Neuronal stem cell (in vitro differentiated cells): ENCODE data around the gene S100A10.

Experiments used
- DNase-seq: peaks from one replicate; pipeline ENCODE4 v3.0.0-alpha.2; 2013; ENCODE audit warnings: low spot score
- H2AFZ ChIP-seq: one replicate; pipeline ENCODE4 v1.6.1; 2013; ENCODE audit warnings: mild to moderate bottlenecking, low read length, inconsistent platforms
- H2AK5ac ChIP-seq: 2 replicates; pipeline ENCODE4 v1.6.1; 2013; ENCODE audit warnings: low read depth, mild to moderate bottlenecking, inconsistent platforms, low read length, moderate library complexity, mixed read lengths
- H2BK120ac ChIP-seq: 2 replicates; pipeline ENCODE4 v1.6.1; 2013; ENCODE audit warnings: low read depth, mild to moderate bottlenecking, inconsistent platforms, low read length, moderate library complexity, mixed read lengths
- H2BK12ac ChIP-seq: one replicate; pipeline ENCODE4 v1.6.1; 2013; ENCODE audit warnings: low read length, inconsistent platforms
- H2BK15ac ChIP-seq: 2 replicates; pipeline ENCODE4 v1.6.1; 2013; ENCODE audit warnings: mild to moderate bottlenecking, low read length, inconsistent platforms, mixed read lengths
- H2BK5ac ChIP-seq: one replicate; pipeline ENCODE4 v1.6.1; 2013; ENCODE audit warnings: inconsistent platforms, mild to moderate bottlenecking, low read length, moderate library complexity
- H3K14ac ChIP-seq: one replicate; pipeline ENCODE4 v1.6.1; 2013; ENCODE audit warnings: low read length, inconsistent platforms
- H3K18ac ChIP-seq: 2 replicates; pipeline ENCODE4 v1.6.1; 2013; ENCODE audit warnings: low read length, inconsistent platforms
- H3K23ac ChIP-seq: 2 replicates; pipeline ENCODE4 v1.6.1; 2013; ENCODE audit warnings: low read depth, mild to moderate bottlenecking, mixed read lengths, low read length, inconsistent platforms; ENCODE audit not compliant: poor library complexity
- H3K27ac ChIP-seq: replicated peaks from 3 replicates; pipeline ENCODE4 v1.5.1; 2013; ENCODE audit warnings: low read length, inconsistent platforms
- H3K27me3 ChIP-seq, 3 experiments: 2 replicates each; pipeline ENCODE4 v1.6.1; 2013; ENCODE audit warnings: low read length in 3 of 3, mild to moderate bottlenecking in 2 of 3, inconsistent platforms in 1 of 3, low read depth in 1 of 3, mixed read lengths in 1 of 3, moderate library complexity in 1 of 3; ENCODE audit not compliant: control insufficient read depth in 3 of 3, insufficient read depth in 3 of 3
- H3K36me3 ChIP-seq, 2 donors: replicated peaks in 1 of 2; 2 replicates each; pipeline ENCODE4 v1.6.1; 2013; ENCODE audit warnings: low read length in 2 of 2; ENCODE audit not compliant: control insufficient read depth in 2 of 2, insufficient read depth in 2 of 2
- H3K4ac ChIP-seq: 2 replicates; pipeline ENCODE4 v1.6.1; 2013; ENCODE audit warnings: inconsistent platforms, mild to moderate bottlenecking, low read length, moderate library complexity
- H3K4me1 ChIP-seq, 2 donors: 1 replicate in 1 of 2; 2 replicates in 1 of 2; pipeline ENCODE4 v1.6.1; 2013; ENCODE audit warnings: low read length in 2 of 2, low read depth in 1 of 2; ENCODE audit not compliant: control insufficient read depth in 2 of 2, insufficient read depth in 1 of 2
- H3K4me2 ChIP-seq: one replicate; pipeline ENCODE4 v1.6.1; 2013; ENCODE audit warnings: mild to moderate bottlenecking, low read length, inconsistent platforms; ENCODE audit not compliant: insufficient read depth, poor library complexity, severe bottlenecking
- H3K4me3 ChIP-seq, 2 donors: 2 replicates each; pipeline ENCODE4 v1.5.1; 2013; ENCODE audit warnings: low read length in 2 of 2, mild to moderate bottlenecking in 2 of 2, inconsistent platforms in 1 of 2, moderate library complexity in 1 of 2
- H3K79me1 ChIP-seq: one replicate; pipeline ENCODE4 v1.6.1; 2013; ENCODE audit warnings: low read depth, mild to moderate bottlenecking, inconsistent platforms, low read length, moderate library complexity
- H3K9ac ChIP-seq: one replicate; pipeline ENCODE4 v1.6.1; 2013; ENCODE audit warnings: mild to moderate bottlenecking, low read depth, low read length, inconsistent platforms; ENCODE audit not compliant: poor library complexity
- H3K9me3 ChIP-seq, 2 donors: replicated peaks in 1 of 2; 2 replicates each; pipeline versions ENCODE3 to v1.6.1; 2013; ENCODE audit warnings: low read length in 2 of 2, mild to moderate bottlenecking in 2 of 2, inconsistent platforms in 1 of 2, low read depth in 1 of 2, mixed read lengths in 1 of 2, moderate library complexity in 1 of 2; ENCODE audit not compliant: control insufficient read depth in 2 of 2, insufficient read depth in 1 of 2
- H4K8ac ChIP-seq: one replicate; pipeline ENCODE4 v1.6.1; 2013; ENCODE audit warnings: low read depth, mild to moderate bottlenecking, inconsistent platforms, low read length, moderate library complexity
- H4K91ac ChIP-seq: one replicate; pipeline ENCODE4 v1.6.1; 2013; ENCODE audit warnings: low read length, low read depth, mild to moderate bottlenecking, inconsistent platforms; ENCODE audit not compliant: poor library complexity
- WGBS, 2 donors: extraction: QIAGEN DNeasy Blood & Tissue Kit; methylation state at CpG; one replicate each; pipeline ENCODE4 v1.1.7; 2013; ENCODE audit warnings: missing lambda C conversion rate in 2 of 2, mixed read lengths in 1 of 2; ENCODE audit not compliant: insufficient read length in 2 of 2, insufficient replicate concordance in 1 of 2; ENCODE audit errors: extremely low coverage in 2 of 2; 5-methylcytosine and 5-hydroxymethylcytosine counted together

The S100A10 gene

DNA sequence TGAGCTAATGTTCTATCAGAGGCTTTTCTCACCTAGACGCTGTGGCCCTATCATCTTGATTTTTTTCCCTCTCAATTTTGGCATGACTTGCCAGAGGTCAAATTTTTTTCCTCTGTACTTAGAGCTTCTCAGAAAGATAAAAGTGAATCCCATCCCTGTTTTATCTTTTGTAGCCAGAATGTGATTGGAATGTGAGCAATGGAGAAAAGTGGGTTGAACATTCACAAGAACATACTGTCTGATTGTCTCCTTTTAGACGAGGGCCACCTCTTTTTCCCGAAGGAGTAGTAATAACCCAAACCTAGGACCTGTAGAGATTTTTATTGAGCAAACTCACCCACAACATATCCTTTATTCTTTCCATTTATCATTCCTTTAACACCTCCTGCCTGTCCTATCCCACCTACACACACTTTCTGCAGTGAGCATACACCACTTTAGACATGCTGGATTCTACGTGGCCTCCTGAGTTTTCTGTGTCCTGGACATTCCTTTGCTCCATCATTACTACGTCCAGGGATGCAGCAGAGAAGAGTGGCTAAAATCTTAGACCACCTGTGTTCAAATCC, 15.9 kb downstream of the S100A10 start:
- Histone ChIP-seq H2AK5ac (no peak overlapping the region), H3K9ac (no peak overlapping the region), H3K27me3 (peaks cover 0 to 7% (median 0%) of the 10 kb centered on the region in 3 experiments), H3K9me3 (no peaks in the 10 kb centered on the region), H3K14ac (no peak overlapping the region), H3K4me3 (no peak overlapping the region), H2AFZ (no peak overlapping the region), H3K27ac (no peak overlapping the region), H2BK12ac (no peak overlapping the region), H2BK15ac (no peak overlapping the region), H3K4me1 (peaks cover 0 to 2% of the 10 kb centered on the region in 2 donors), H3K4me2 (no peak overlapping the region), H2BK120ac (no peak overlapping the region), H4K8ac (no peak overlapping the region), H3K23ac (no peak overlapping the region), H3K18ac (no peak overlapping the region), H3K79me1 (no peaks in the 10 kb centered on the region), H3K4ac (no peak overlapping the region), H2BK5ac (no peak overlapping the region), H4K91ac (no peak overlapping the region), H3K36me3 (no peaks in the 10 kb centered on the region)
- no CpG with 5 or more reads among the region's 5 CpGs for WGBS, 2 donors
- no peak for DNase-seq

DNA sequence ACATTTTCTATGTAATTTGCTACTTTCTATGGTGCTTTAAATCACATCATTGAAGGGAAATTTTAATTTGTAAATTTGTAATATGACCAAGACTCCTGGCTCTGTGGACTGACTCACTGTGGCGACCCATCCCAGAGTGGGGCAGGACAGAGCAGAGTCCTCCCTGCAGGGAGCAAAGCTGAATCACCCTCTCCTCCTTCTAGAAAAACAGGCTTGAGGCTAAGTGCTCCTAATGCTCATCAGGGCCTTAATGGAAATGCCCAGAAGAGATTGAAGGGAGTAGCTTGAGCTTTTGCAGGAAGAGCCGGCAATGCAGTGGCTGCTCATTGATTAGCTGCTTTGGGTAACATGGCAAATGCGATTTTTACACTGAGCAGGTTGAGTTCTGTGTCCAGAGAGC, 16.8 kb downstream of the S100A10 start:
- Histone ChIP-seq H2BK120ac (no peak overlapping the region), H3K27ac (no peak overlapping the region), H3K4ac (no peak overlapping the region), H2BK15ac (no peak overlapping the region), H3K14ac (no peak overlapping the region), H3K18ac (no peak overlapping the region), H3K4me1 (peaks cover 2 to 4% of the 10 kb centered on the region in 2 donors), H3K4me2 (no peak overlapping the region), H2BK5ac (no peak overlapping the region), H3K79me1 (no peaks in the 10 kb centered on the region), H3K23ac (no peak overlapping the region), H3K4me3 (no peak overlapping the region), H4K91ac (no peak overlapping the region), H3K9me3 (no peaks in the 10 kb centered on the region), H3K9ac (no peak overlapping the region), H3K36me3 (no peaks in the 10 kb centered on the region), H2BK12ac (no peak overlapping the region), H4K8ac (no peak overlapping the region), H2AK5ac (no peak overlapping the region), H2AFZ (no peak overlapping the region), H3K27me3 (peaks cover 0 to 7% (median 0%) of the 10 kb centered on the region in 3 experiments)
- DNase-seq: no peak
- no CpG with 5 or more reads among the region's 3 CpGs for WGBS, 2 donors

DNA sequence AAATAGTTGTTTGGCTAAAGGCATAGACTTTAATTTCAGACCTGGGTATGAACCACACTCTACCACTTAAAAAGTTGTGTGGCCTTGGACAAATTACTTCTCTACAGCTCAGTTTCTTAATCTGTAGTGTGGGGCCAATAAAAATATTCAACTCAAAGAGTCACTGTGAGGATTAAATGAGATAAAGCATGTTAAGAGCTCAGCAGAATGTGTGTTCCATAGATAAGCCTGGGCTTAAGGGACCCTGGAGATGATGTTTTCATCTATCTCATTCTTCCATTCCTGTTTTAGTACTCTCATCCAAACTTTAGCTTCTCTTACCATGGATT, 17.7 kb downstream of the S100A10 start:
- H3K18ac ChIP-seq: no peak overlapping the region
- no peak overlapping the region for H3K27ac ChIP-seq
- H2BK15ac ChIP-seq: no peak overlapping the region
- peaks cover 0 to 7% (median 0%) of the 10 kb centered on the region in 3 experiments for H3K27me3 ChIP-seq
- peaks cover 2 to 4% of the 10 kb centered on the region in 2 donors for H3K4me1 ChIP-seq
- no peak overlapping the region for H4K91ac ChIP-seq
- no peak overlapping the region for H2BK12ac ChIP-seq
- no peak overlapping the region for H2AFZ ChIP-seq
- no peak for DNase-seq
- no peaks in the 10 kb centered on the region for H3K36me3 ChIP-seq
- H3K79me1 ChIP-seq: no peaks in the 10 kb centered on the region
- no peak overlapping the region for H2AK5ac ChIP-seq
- no peak overlapping the region for H3K23ac ChIP-seq
- no peak overlapping the region for H3K4ac ChIP-seq
- H3K14ac ChIP-seq: no peak overlapping the region
- H3K4me3 ChIP-seq: no peak overlapping the region
- no peak overlapping the region for H2BK120ac ChIP-seq
- no peaks in the 10 kb centered on the region for H3K9me3 ChIP-seq
- no peak overlapping the region for H3K4me2 ChIP-seq
- H4K8ac ChIP-seq: no peak overlapping the region
- no peak overlapping the region for H2BK5ac ChIP-seq
- H3K9ac ChIP-seq: no peak overlapping the region

- H3K14ac ChIP-seq: no peak overlapping the region
- H3K4me3 ChIP-seq: no peak overlapping the region
- no peaks in the 10 kb centered on the region for H3K9me3 ChIP-seq
- DNase-seq: no peak
- peaks cover 2 to 4% of the 10 kb centered on the region in 2 donors for H3K4me1 ChIP-seq
- no peak overlapping the region for H4K91ac ChIP-seq
- no peak overlapping the region for H3K9ac ChIP-seq
- H3K27ac ChIP-seq: no peak overlapping the region
- WGBS, 2 donors: no CpG with 5 or more reads among the region's 2 CpGs
- no peak overlapping the region for H2BK15ac ChIP-seq
- no peak overlapping the region for H3K4ac ChIP-seq
- H2BK5ac ChIP-seq: no peak overlapping the region
- no peak overlapping the region for H2AFZ ChIP-seq
- no peak overlapping the region for H2BK12ac ChIP-seq
- H4K8ac ChIP-seq: no peak overlapping the region
- no peak overlapping the region for H3K18ac ChIP-seq
- H3K36me3 ChIP-seq: no peaks in the 10 kb centered on the region
- H3K23ac ChIP-seq: no peak overlapping the region
- H3K79me1 ChIP-seq: no peaks in the 10 kb centered on the region
- peaks cover 0 to 7% (median 0%) of the 10 kb centered on the region in 3 experiments for H3K27me3 ChIP-seq
- no peak overlapping the region for H3K4me2 ChIP-seq
- H2AK5ac ChIP-seq: no peak overlapping the region
- no peak overlapping the region for H2BK120ac ChIP-seq
Measured at GRCh38 chr1:151975311-151976014, 18.2 kb downstream of the S100A10 start.
